HUDEP-2 (cell line): Measurements from ENCODE around the gene CAMK1D.
A peak's percentile ranks its signal among the peaks of the same experiment; 100 is the strongest.
"Not testable (repeated sequence)": the region's sequence is repeated elsewhere in the genome, so short reads cannot be mapped to it uniquely, and the experiment has no call there.

Experiments
- DNase-seq, 76 experiments: peaks; one replicate each; lab custom pipeline; 2025; ENCODE audit not compliant: unreplicated experiment in 76 of 76; lab: John Stamatoyannopoulos, UW

Gene CAMK1D

GRCh38 chr10:12540341-12540781 is 191.0 kb downstream of the CAMK1D start:
- no peak for DNase-seq

GRCh38 chr10:12541446-12542067 is 192.2 kb downstream of the CAMK1D start:
- no peak for DNase-seq

- no peak for DNase-seq
Measured at GRCh38 chr10:12542133-12542670, 192.9 kb downstream of the CAMK1D start.

- DNase-seq: no peak
Measured at GRCh38 chr10:12543589-12543988, 194.2 kb downstream of the CAMK1D start.

- DNase-seq: not testable (repeated sequence)
Measured at GRCh38 chr10:12546160-12546802, 196.9 kb downstream of the CAMK1D start.

GRCh38 chr10:12547301-12547771 is 198.0 kb downstream of the CAMK1D start:
- no peak for DNase-seq

- peak in 2 of 76 experiments; percentile 14 for DNase-seq
Measured at GRCh38 chr10:12549297-12549696, 199.9 kb downstream of the CAMK1D start.

GRCh38 chr10:12550994-12551393 is 201.6 kb downstream of the CAMK1D start:
- no peak for DNase-seq

GRCh38 chr10:12556039-12556438 is 206.7 kb downstream of the CAMK1D start:
- no peak for DNase-seq

GRCh38 chr10:12559578-12560178 is 210.3 kb downstream of the CAMK1D start:
- no peak for DNase-seq

GRCh38 chr10:12561307-12561706 is 212.0 kb downstream of the CAMK1D start:
- DNase-seq: no peak

GRCh38 chr10:12561720-12562119 is 212.4 kb downstream of the CAMK1D start:
- no peak for DNase-seq

GRCh38 chr10:12563489-12563888 is 214.1 kb downstream of the CAMK1D start:
- no peak for DNase-seq

- DNase-seq: no peak
Measured at GRCh38 chr10:12564173-12564572, 214.8 kb downstream of the CAMK1D start.

- DNase-seq: no peak
Measured at GRCh38 chr10:12566161-12567115, 217.1 kb downstream of the CAMK1D start.

- DNase-seq: no peak
Measured at GRCh38 chr10:12568391-12569009, 219.2 kb downstream of the CAMK1D start.

- DNase-seq: no peak
Measured at GRCh38 chr10:12572281-12572680, 222.9 kb downstream of the CAMK1D start.

- no peak for DNase-seq
Measured at GRCh38 chr10:12577610-12578009, 228.3 kb downstream of the CAMK1D start.

- DNase-seq: no peak
Measured at GRCh38 chr10:12579954-12580858, 230.9 kb downstream of the CAMK1D start.
